HCT116 (cell line): Measurements from ENCODE around the gene HMGB1. TPM values are rescaled to one million over a fixed set of nuclear protein-coding genes. Genes with fewer than 3 reads are reported as not detected.

ENCODE experiments used
- ATAC-seq: fragments of 200-7000 bp; cut with Tn5 transposase; 2 replicates; pipeline ENCODE4 v1.9.1; 2020; ENCODE audit warnings: mild to moderate bottlenecking, moderate library complexity
- BruUV-seq: library from RNA; stranded (reverse); fragments of 400-500 nt; replicated peaks from 2 replicates; lab custom pipeline; 2021; lab: Mats Ljungman, UMichigan
- CTCF ChIA-PET: fragments of 300-600 bp; sonication (Branson Sonifier 250); formaldehyde crosslinking; loops from one replicate; lab custom pipeline; 2021; ENCODE audit warnings: antibody characterized with exemption; lab: Charles Lee
- POLR2A ChIA-PET: fragments of 300-600, 350-600 bp; sonication (Branson Sonifier 250); formaldehyde crosslinking; loops from one replicate; lab custom pipeline; 2021; ENCODE audit warnings: antibody characterized with exemption; lab: Charles Lee
- RAD21 ChIA-PET, 2 experiments: fragments of 300-600 bp; sonication (Branson Sonifier 250); formaldehyde crosslinking; loops; one replicate each; lab custom pipeline; 2023; ENCODE audit warnings: low total read pairs in 2 of 2; ENCODE audit not compliant: uncharacterized antibody in 2 of 2, unreplicated experiment in 2 of 2, low non-redundant PET in 1 of 2; lab: Charles Lee
- DNase-seq: peaks from one replicate; pipeline ENCODE4 v3.0.0-alpha.2; 2010; ENCODE audit warnings: low read depth, low spot score
- H2AFZ ChIP-seq: fragments of 200-600 bp; shearing (Covaris generic), sonication (generic); 2 replicates; pipeline ENCODE4 v1.6.1; 2017; ENCODE audit warnings: low read depth, mixed run types, mixed read lengths, antibody characterized with exemption, low read length; ENCODE audit not compliant: poor library complexity, severe bottlenecking
- H3K27ac ChIP-seq: 2 replicates; pipeline ENCODE4 v1.5.1; 2012; ENCODE audit warnings: low read depth, low read length
- H3K27me3 ChIP-seq: fragments of 200-600 bp; sonication (generic); 2 replicates; pipeline ENCODE4 v1.6.1; 2016; ENCODE audit warnings: mixed run types, low read length, mixed read lengths; ENCODE audit not compliant: insufficient read depth
- H3K36me3 ChIP-seq, 2 experiments: fragments of 200-500 bp in 1 of 2; fragments of 200-600 bp in 1 of 2; sonication (Bioruptor generic) in 1 of 2; sonication (generic) in 1 of 2; 2 replicates each; pipeline versions ENCODE4 v1.5.1 to v1.6.1; 2014 to 2016; ENCODE audit warnings: low read length in 2 of 2, inconsistent platforms in 1 of 2, mixed read lengths in 1 of 2, mixed run types in 1 of 2; ENCODE audit not compliant: insufficient read depth in 2 of 2, control insufficient read depth in 1 of 2
- H3K4me1 ChIP-seq, 2 experiments: fragments of 200-600 bp in 1 of 2; sonication (generic) in 1 of 2; 2 replicates each; pipeline versions ENCODE4 v1.5.1 to v1.6.1; 2012 to 2017; ENCODE audit warnings: low read length in 2 of 2, inconsistent platforms in 1 of 2, mild to moderate bottlenecking in 1 of 2, mixed read lengths in 1 of 2, mixed run types in 1 of 2, moderate library complexity in 1 of 2; ENCODE audit not compliant: insufficient read depth in 2 of 2, control insufficient read depth in 1 of 2
- H3K4me2 ChIP-seq: fragments of 200-600 bp; sonication (generic); 2 replicates; pipeline ENCODE4 v1.6.1; 2017; ENCODE audit warnings: mixed run types, low read length, mixed read lengths
- H3K4me3 ChIP-seq, 2 experiments: fragments of 200-600 bp in 1 of 2; sonication (generic) in 1 of 2; replicated peaks in 1 of 2; 2 replicates each; pipeline ENCODE4 v1.5.1; 2011 to 2016; ENCODE audit warnings: low read length in 2 of 2, control low read depth in 1 of 2, low read depth in 1 of 2, mild to moderate bottlenecking in 1 of 2, mixed read lengths in 1 of 2, mixed run types in 1 of 2
- H3K79me2 ChIP-seq: fragments of 200-600 bp; sonication (generic); 2 replicates; pipeline ENCODE4 v1.6.1; 2017; ENCODE audit warnings: mild to moderate bottlenecking, mixed run types, low read length, moderate library complexity, mixed read lengths; ENCODE audit not compliant: insufficient read depth
- H3K9ac ChIP-seq: fragments of 200-600 bp; sonication (generic); 2 replicates; pipeline ENCODE4 v1.6.1; 2016; ENCODE audit warnings: low read length, mixed read lengths
- H3K9me2 ChIP-seq: fragments of 200-600 bp; sonication (generic), shearing (Covaris generic); 2 replicates; pipeline ENCODE4 v1.6.1; 2017; ENCODE audit warnings: mixed run types, mild to moderate bottlenecking, moderate library complexity; ENCODE audit not compliant: insufficient read depth
- H3K9me3 ChIP-seq, 2 experiments: fragments of 200-500 bp in 1 of 2; fragments of 200-600 bp in 1 of 2; sonication (Bioruptor generic) in 1 of 2; sonication (generic) in 1 of 2; 2 replicates each; pipeline ENCODE4 v1.6.1; 2014 to 2017; ENCODE audit warnings: low read length in 2 of 2, mixed read lengths in 2 of 2, inconsistent platforms in 1 of 2, low read depth in 1 of 2, mild to moderate bottlenecking in 1 of 2, mixed run types in 1 of 2, moderate library complexity in 1 of 2; ENCODE audit not compliant: control insufficient read depth in 1 of 2, insufficient read depth in 1 of 2
- H4K20me1 ChIP-seq: fragments of 200-600 bp; sonication (generic), shearing (Covaris generic); 2 replicates; pipeline ENCODE4 v1.6.1; 2017; ENCODE audit warnings: mixed run types, mild to moderate bottlenecking, moderate library complexity; ENCODE audit not compliant: insufficient read depth
- CEBPB ChIP-seq: IDR thresholded peaks from 2 replicates; pipeline ENCODE4 v1.6.1; 2012; ENCODE audit warnings: low read depth
- EGR1 ChIP-seq: IDR thresholded peaks from 2 replicates; pipeline ENCODE4 v1.6.1; 2012; ENCODE audit warnings: low read depth
- ELF1 ChIP-seq: IDR thresholded peaks from 2 replicates; pipeline ENCODE4 v1.6.1; 2012; ENCODE audit warnings: low read depth, borderline replicate concordance
- EZH2 ChIP-seq: fragments of 200-600 bp; sonication (generic); IDR thresholded peaks from 2 replicates; pipeline ENCODE4 v1.6.1; 2017; ENCODE audit warnings: antibody characterized with exemption, mixed run types
- EZH2phosphoT487 ChIP-seq: fragments of 200-600 bp; IDR thresholded peaks from 2 replicates; pipeline ENCODE4 v1.6.1; 2018; ENCODE audit warnings: antibody characterized with exemption, borderline replicate concordance
- FOSL1 ChIP-seq: IDR thresholded peaks from 2 replicates; pipeline ENCODE4 v1.6.1; 2012; ENCODE audit warnings: low read depth
- JUND ChIP-seq: IDR thresholded peaks from 2 replicates; pipeline ENCODE4 v1.6.1; 2012
- POLR2AphosphoS5 ChIP-seq: IDR thresholded peaks from 2 replicates; pipeline ENCODE4 v1.6.1; 2011; ENCODE audit warnings: mild to moderate bottlenecking, low read depth, low read length, moderate library complexity
- RAD21 ChIP-seq: IDR thresholded peaks from 2 replicates; pipeline ENCODE4 v1.6.1; 2012; ENCODE audit warnings: low read depth, mild to moderate bottlenecking
- SIN3A ChIP-seq: IDR thresholded peaks from 2 replicates; pipeline ENCODE4 v1.6.1; 2012; ENCODE audit warnings: low read depth
- SP1 ChIP-seq: IDR thresholded peaks from 2 replicates; pipeline ENCODE4 v1.6.1; 2012; ENCODE audit warnings: low read depth
- SRF ChIP-seq: IDR thresholded peaks from 2 replicates; pipeline ENCODE4 v1.6.1; 2012; ENCODE audit warnings: low read depth
- YY1 ChIP-seq: IDR thresholded peaks from 2 replicates; pipeline ENCODE4 v1.6.1; 2011; ENCODE audit warnings: low read length, low read depth, moderate library complexity, mild to moderate bottlenecking; ENCODE audit not compliant: insufficient replicate concordance; ENCODE audit errors: extremely low read depth
- ZFX ChIP-seq: fragments of 450-650 bp; IDR thresholded peaks from 2 replicates; pipeline ENCODE4 v1.6.1; 2017
- intact Hi-C: fragments of 100-400 bp; cut with micrococcal nuclease; formaldehyde crosslinking; loops from 2 replicates; pipeline ENCODE4 v1.10.0; 2022
- total RNA-seq: library from RNA; stranded (reverse); gene quantifications from one replicate; pipeline ENCODE4 v1.2.1, GENCODE V29; 2021; ENCODE audit not compliant: unreplicated experiment
- TF ChIP-seq, protein P1 (sequence below): IDR thresholded peaks from 2 replicates; pipeline ENCODE4 v1.6.1; 2012
- TF ChIP-seq, protein P2 (sequence below): IDR thresholded peaks from 2 replicates; pipeline ENCODE4 v1.6.1; 2012
- TF ChIP-seq, protein P3 (sequence below): IDR thresholded peaks from 2 replicates; pipeline ENCODE4 v1.6.1; 2012; ENCODE audit warnings: low read depth

The HMGB1 gene
- total RNA-seq, 1 experiment from 2014 or later: 678 TPM

DNA sequence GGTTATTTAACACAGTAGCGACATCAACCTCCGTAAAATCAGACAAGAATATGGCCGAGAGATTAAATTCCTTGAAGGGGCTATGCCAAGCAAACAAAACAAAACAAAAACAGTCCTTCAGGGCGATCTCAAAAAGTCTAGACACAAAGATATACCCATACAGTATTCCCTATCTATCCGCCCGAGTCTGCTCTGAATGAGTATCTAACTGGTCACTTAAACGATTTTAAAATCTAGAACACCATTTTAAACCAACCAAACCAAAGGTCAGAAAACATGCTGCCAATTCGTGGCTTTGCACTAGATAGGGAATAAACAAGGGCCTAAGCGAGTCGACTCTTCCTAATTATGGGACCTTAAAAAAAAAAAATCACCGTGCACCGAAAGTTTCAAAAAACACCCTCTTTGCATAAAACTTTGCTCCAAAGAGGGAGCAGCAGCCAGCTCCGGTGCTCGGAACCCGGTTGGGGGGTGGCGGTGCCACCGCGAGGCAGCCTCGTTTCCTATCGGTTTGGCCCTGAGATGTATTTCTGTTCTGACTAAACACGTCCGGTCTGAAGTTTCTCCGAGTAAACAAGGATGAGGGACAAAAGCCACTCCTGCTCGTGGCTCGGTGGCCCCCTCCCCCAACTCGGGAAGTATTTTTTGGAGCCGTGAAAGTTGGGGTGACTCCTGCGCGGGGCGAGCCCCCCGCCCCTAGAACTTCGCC, 1.8 kb downstream of the HMGB1 start:
- ChIA-PET CTCF (no interaction called here), POLR2A (no interaction called here)

More for the DNA sequence above, 1.8 kb downstream of the HMGB1 start:
- no TSS peak for BruUV-seq
- peak overlapping the region; percentile 99 for H3K27ac ChIP-seq
- H3K9me2 ChIP-seq: no peaks in the 10 kb centered on the region
- H3K4me2 ChIP-seq: peak overlapping the region; percentile 87
- H3K4me1 ChIP-seq: peaks cover 11 to 32% of the 10 kb centered on the region in 2 experiments; a peak in 3 of 4 replicates
- H2AFZ ChIP-seq: no peak overlapping the region
- no peak for DNase-seq
- intact Hi-C loops: loop anchor here (5.0 to 10.0 kb wide), 2 partner anchors 127 to 581 kb away; no protein-coding TSS in a partner anchor
- peak overlapping the region; percentile 84 for H3K9ac ChIP-seq
- H3K36me3 ChIP-seq: peaks cover 25 to 32% of the 10 kb centered on the region in 2 experiments
- ATAC-seq: no peak
- RAD21 ChIA-PET: no interaction called here
- no peaks in the 10 kb centered on the region for H3K9me3 ChIP-seq
- no peaks in the 10 kb centered on the region for H3K27me3 ChIP-seq
- TF ChIP-seq SRF (no peak), RAD21 (no peak), JUND (no peak), ZFX (no peak), EZH2 (no peak), EZH2phosphoT487 (no peak), POLR2AphosphoS5 (no peak), ELF1 (no peak), SP1 (no peak), CEBPB (no peak), EGR1 (no peak), YY1 (no peak), FOSL1 (no peak), SIN3A (no peak)
- TF ChIP-seq, protein P1, sequence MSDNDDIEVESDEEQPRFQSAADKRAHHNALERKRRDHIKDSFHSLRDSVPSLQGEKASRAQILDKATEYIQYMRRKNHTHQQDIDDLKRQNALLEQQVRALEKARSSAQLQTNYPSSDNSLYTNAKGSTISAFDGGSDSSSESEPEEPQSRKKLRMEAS: no peak
- TF ChIP-seq, protein P2, sequence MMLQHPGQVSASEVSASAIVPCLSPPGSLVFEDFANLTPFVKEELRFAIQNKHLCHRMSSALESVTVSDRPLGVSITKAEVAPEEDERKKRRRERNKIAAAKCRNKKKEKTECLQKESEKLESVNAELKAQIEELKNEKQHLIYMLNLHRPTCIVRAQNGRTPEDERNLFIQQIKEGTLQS: no peak
- TF ChIP-seq, protein P3, sequence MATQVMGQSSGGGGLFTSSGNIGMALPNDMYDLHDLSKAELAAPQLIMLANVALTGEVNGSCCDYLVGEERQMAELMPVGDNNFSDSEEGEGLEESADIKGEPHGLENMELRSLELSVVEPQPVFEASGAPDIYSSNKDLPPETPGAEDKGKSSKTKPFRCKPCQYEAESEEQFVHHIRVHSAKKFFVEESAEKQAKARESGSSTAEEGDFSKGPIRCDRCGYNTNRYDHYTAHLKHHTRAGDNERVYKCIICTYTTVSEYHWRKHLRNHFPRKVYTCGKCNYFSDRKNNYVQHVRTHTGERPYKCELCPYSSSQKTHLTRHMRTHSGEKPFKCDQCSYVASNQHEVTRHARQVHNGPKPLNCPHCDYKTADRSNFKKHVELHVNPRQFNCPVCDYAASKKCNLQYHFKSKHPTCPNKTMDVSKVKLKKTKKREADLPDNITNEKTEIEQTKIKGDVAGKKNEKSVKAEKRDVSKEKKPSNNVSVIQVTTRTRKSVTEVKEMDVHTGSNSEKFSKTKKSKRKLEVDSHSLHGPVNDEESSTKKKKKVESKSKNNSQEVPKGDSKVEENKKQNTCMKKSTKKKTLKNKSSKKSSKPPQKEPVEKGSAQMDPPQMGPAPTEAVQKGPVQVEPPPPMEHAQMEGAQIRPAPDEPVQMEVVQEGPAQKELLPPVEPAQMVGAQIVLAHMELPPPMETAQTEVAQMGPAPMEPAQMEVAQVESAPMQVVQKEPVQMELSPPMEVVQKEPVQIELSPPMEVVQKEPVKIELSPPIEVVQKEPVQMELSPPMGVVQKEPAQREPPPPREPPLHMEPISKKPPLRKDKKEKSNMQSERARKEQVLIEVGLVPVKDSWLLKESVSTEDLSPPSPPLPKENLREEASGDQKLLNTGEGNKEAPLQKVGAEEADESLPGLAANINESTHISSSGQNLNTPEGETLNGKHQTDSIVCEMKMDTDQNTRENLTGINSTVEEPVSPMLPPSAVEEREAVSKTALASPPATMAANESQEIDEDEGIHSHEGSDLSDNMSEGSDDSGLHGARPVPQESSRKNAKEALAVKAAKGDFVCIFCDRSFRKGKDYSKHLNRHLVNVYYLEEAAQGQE: no peak
- peaks cover 11% of the 10 kb centered on the region; the same call in 1 of the 2 replicates for H4K20me1 ChIP-seq
- peak overlapping the region; percentile 67 to 73 for H3K4me3 ChIP-seq
- H3K79me2 ChIP-seq: peaks cover 49% of the 10 kb centered on the region
